Subcutaneous adipose tissue (tissue), 4 donors: ENCODE measurements around the gene DRGX. TPM values are rescaled to one million over a fixed set of nuclear protein-coding genes. Genes with fewer than 3 reads are reported as not detected.

ENCODE experiments used
- total RNA-seq, 4 donors: library from RNA; depleted of rRNA; stranded (reverse); fragments of >200 nt; gene quantifications; one replicate each; pipeline ENCODE4 v1.1.0, GENCODE V29; 2016
- TF ChIP-seq, protein P1 (sequence below): fragments of 450-650 bp; IDR thresholded peaks from one replicate; pipeline ENCODE4 v1.5.1; 2016; ENCODE audit warnings: low read depth, mild to moderate bottlenecking, control low read depth, antibody characterized with exemption, moderate library complexity

DRGX gene
- total RNA-seq, 4 donors from 2014 or later = not detected

DNA sequence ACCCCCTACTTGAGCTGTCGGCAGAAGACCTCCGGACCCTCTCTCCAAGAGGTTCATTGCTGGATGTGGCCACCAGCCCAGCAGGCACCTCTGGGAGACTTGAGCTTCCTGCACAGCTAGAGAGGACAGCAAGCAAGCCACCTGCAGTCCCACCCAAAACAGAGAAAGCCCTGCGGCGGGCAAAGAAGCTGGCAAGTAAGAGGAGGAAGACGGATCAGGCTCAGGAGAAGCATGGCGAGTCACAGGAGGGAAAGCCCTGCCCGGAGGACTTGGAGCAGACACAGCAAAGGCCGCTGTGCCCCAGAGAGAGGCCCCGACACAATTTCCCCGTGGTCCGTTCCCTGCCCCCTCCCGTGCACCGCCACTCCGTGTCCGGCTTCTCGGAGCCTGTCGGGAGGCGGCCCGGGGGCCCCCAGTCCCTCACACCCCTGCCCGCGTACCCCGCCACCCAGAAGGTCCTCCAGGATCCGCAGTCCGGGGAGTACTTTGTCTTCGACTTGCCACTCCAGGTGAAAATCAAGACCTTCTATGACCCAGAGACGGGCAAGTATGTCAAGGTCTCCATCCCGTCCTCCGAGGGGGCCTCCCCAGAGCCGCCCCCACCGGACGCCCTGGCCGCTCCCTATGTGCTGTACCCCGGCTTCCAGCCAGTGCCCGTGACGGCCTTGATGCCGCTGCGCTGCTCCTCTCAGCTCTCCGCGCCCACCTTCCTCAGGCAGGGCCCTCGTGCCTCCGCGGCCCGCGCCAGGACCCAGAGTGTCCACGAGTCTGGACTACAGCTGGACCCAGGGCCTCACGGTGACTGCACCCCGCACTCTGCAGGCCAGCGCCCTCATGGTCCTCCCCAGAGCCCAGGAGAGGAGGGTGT lies 69.7 kb downstream of the DRGX start:
- TF ChIP-seq, protein P1, sequence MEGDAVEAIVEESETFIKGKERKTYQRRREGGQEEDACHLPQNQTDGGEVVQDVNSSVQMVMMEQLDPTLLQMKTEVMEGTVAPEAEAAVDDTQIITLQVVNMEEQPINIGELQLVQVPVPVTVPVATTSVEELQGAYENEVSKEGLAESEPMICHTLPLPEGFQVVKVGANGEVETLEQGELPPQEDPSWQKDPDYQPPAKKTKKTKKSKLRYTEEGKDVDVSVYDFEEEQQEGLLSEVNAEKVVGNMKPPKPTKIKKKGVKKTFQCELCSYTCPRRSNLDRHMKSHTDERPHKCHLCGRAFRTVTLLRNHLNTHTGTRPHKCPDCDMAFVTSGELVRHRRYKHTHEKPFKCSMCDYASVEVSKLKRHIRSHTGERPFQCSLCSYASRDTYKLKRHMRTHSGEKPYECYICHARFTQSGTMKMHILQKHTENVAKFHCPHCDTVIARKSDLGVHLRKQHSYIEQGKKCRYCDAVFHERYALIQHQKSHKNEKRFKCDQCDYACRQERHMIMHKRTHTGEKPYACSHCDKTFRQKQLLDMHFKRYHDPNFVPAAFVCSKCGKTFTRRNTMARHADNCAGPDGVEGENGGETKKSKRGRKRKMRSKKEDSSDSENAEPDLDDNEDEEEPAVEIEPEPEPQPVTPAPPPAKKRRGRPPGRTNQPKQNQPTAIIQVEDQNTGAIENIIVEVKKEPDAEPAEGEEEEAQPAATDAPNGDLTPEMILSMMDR = no peak

DNA sequence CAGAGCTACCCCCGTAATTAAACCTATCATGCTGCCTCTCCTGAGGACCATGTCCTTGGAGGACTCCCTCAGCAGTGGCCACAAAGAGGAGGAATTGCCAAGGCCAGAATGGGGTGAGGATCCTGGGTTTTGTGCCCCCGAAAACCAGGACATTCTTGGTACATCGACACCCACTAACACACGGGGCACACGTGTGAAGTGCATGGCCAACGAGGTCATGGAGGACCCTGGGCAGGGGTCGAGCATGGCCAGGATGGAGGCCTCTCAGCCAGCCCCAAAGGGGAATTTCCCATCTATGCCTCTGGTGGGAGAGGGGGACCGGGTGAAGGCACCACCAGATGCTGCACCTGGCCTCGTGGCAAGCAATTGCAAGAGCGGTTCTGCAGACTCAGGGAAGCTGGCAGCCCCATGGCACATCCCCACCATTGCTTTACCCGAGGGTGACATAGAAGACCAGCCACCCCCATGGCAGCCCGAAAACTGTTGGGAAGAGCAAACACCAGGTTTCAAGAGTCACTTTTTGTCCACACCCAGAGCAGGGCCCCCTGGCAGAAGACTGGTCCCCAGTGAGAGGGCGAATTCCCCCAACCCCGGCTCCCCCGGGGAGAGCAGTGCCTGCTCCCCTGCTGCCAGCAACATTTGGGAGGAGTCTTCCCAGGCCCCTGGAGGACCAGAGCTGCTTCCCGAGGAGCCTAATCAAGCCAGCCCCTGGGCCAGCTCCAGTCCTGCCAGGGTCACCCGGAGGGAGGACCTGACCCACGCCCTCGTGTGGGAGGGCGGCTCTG lies 70.6 kb downstream of the DRGX start:
- TF ChIP-seq, protein P1 = no peak

GRCh38 chr10:49324711-49325110 lies 71.2 kb downstream of the DRGX start:
- TF ChIP-seq, protein P1 = no peak

DNA sequence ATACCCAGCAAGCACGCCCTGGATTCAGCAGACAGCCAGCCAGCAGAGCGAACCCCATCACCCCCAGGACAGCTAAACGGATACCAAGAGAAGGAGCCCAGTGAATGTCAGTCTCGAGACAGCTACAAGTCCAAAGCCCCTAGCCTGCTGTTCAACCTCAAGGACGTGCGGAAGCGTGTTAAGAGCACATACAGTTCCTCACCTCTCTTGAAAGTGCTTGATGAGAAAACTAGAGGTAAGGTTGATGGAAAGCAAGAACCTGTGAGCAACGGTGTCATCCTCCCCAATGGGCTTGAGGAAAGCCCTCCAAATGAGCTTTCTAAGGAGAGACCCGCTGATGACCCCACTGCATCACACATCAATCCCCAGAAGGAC lies 72.0 kb downstream of the DRGX start:
- TF ChIP-seq, protein P1 = no peak

- TF ChIP-seq, protein P1 = no peak
Measured at GRCh38 chr10:49323171-49323895, 72.6 kb downstream of the DRGX start.

GRCh38 chr10:49322371-49323170 lies 73.3 kb downstream of the DRGX start:
- TF ChIP-seq, protein P1 = no peak
